HTERT RPE-1 (cell line): ENCODE results near the gene C1QTNF8.

ENCODE experiments used
- in situ Hi-C: fragments of 300-500 bp; cut with MboI; formaldehyde crosslinking; loops from 4 replicates; pipeline ENCODE4 v1.14.3; 2020; ENCODE audit warnings: low sequenced_read_pairs

Gene C1QTNF8

GRCh38 chr16:1096169-1097082, at the start of gene C1QTNF8:
Gene C1QTNF8, minus strand, starts transcription at chr16:1096244. Its CDS starts 1,322 bp downstream, at chr16:1094922.
- in situ Hi-C loops = no loop called here

GRCh38 chr16:1145383-1146100, 49.5 kb upstream of the C1QTNF8 start:
- in situ Hi-C loops = no loop called here

GRCh38 chr16:1144476-1145382, 48.7 kb upstream of the C1QTNF8 start:
- in situ Hi-C loops = no loop called here

- in situ Hi-C loops = no loop called here
These were observed 47.9 kb upstream of the C1QTNF8 start for GRCh38 chr16:1143761-1144450.

- in situ Hi-C loops = no loop called here
These were observed 46.9 kb upstream of the C1QTNF8 start for GRCh38 chr16:1142911-1143310.

- in situ Hi-C loops = no loop called here
These were observed 45.7 kb upstream of the C1QTNF8 start for GRCh38 chr16:1141716-1142115.

GRCh38 chr16:1141191-1141590, 45.1 kb upstream of the C1QTNF8 start:
- in situ Hi-C loops = no loop called here

GRCh38 chr16:1140582-1141162, 44.6 kb upstream of the C1QTNF8 start:
- in situ Hi-C loops = no loop called here

- in situ Hi-C loops = no loop called here
These were observed 41.6 kb upstream of the C1QTNF8 start for GRCh38 chr16:1137604-1138003.

- in situ Hi-C loops = no loop called here
These were observed 39.4 kb upstream of the C1QTNF8 start for GRCh38 chr16:1135459-1135825.

- in situ Hi-C loops = no loop called here
These were observed 38.9 kb upstream of the C1QTNF8 start for GRCh38 chr16:1134776-1135458.

GRCh38 chr16:1133810-1134520, 37.9 kb upstream of the C1QTNF8 start:
- in situ Hi-C loops = no loop called here

GRCh38 chr16:1133271-1133670, 37.2 kb upstream of the C1QTNF8 start:
- in situ Hi-C loops = no loop called here

- in situ Hi-C loops = no loop called here
These were observed 36.4 kb upstream of the C1QTNF8 start for GRCh38 chr16:1132431-1132830.

- in situ Hi-C loops = no loop called here
These were observed 35.4 kb upstream of the C1QTNF8 start for GRCh38 chr16:1131378-1131994.

GRCh38 chr16:1130382-1130781, 34.3 kb upstream of the C1QTNF8 start:
- in situ Hi-C loops = no loop called here

- in situ Hi-C loops = no loop called here
These were observed 33.3 kb upstream of the C1QTNF8 start for GRCh38 chr16:1129106-1129960.
